Measurements from ENCODE around the gene KIAA0825. TPM values are rescaled to one million over a fixed set of nuclear protein-coding genes. Genes with fewer than 3 reads are reported as not detected.
A peak's percentile ranks its signal among the peaks of the same experiment; 100 is the strongest.

KIAA0825 gene
- total and polyA plus RNA-seq, 8 donors, result 5.1 to 6.9 (median 6.5) TPM

- no peaks in the 10 kb centered on the region for H3K27me3 ChIP-seq
- H3K36me3 ChIP-seq, result no peaks in the 10 kb centered on the region
- H3K9me3 ChIP-seq, result no peaks in the 10 kb centered on the region
- TF ChIP-seq, protein P1, sequence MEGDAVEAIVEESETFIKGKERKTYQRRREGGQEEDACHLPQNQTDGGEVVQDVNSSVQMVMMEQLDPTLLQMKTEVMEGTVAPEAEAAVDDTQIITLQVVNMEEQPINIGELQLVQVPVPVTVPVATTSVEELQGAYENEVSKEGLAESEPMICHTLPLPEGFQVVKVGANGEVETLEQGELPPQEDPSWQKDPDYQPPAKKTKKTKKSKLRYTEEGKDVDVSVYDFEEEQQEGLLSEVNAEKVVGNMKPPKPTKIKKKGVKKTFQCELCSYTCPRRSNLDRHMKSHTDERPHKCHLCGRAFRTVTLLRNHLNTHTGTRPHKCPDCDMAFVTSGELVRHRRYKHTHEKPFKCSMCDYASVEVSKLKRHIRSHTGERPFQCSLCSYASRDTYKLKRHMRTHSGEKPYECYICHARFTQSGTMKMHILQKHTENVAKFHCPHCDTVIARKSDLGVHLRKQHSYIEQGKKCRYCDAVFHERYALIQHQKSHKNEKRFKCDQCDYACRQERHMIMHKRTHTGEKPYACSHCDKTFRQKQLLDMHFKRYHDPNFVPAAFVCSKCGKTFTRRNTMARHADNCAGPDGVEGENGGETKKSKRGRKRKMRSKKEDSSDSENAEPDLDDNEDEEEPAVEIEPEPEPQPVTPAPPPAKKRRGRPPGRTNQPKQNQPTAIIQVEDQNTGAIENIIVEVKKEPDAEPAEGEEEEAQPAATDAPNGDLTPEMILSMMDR (IDR thresholded peaks at IDR 0.05), result no peak
- H3K4me1 ChIP-seq, result no peaks in the 10 kb centered on the region
- intact Hi-C loops (cut with DNase I), result no loop called here
- peak; percentile 85 for ATAC-seq
- DNase-seq, result no peak
- no peak overlapping the region for H3K4me3 ChIP-seq
- H3K27ac ChIP-seq, result no peak overlapping the region
Measured at GRCh38 chr5:94276751-94277150, 341.7 kb downstream of the KIAA0825 start.

DNA sequence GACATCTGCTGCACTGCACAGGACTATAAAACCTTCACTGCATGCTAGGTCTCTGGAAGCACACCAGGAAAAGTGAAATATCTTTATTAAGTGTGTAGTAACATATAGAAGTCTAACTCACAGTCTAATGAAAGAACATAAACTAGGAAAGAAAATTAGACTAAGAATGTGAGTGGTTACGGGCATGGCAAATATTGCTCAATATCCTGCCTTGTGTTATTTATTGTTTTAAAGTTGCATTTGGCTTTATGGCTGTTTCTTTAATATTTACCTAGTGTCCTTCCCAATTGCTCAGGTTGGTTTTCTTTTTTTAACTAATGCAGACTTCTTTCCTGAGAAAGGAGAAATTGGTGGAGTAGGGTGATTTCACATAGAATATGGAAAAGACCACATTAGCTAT lies 342.4 kb downstream of the KIAA0825 start:
- H3K4me1 ChIP-seq, result no peaks in the 10 kb centered on the region
- intact Hi-C loops (cut with DNase I), result no loop called here
- DNase-seq (no peak), ATAC-seq (peak; percentile 24)
- no peaks in the 10 kb centered on the region for H3K36me3 ChIP-seq
- H3K27me3 ChIP-seq, result no peaks in the 10 kb centered on the region
- no peaks in the 10 kb centered on the region for H3K9me3 ChIP-seq
- TF ChIP-seq, protein P1 (IDR thresholded peaks at IDR 0.05), result no peak
- no peak overlapping the region for H3K27ac ChIP-seq
- no peak overlapping the region for H3K4me3 ChIP-seq

DNA sequence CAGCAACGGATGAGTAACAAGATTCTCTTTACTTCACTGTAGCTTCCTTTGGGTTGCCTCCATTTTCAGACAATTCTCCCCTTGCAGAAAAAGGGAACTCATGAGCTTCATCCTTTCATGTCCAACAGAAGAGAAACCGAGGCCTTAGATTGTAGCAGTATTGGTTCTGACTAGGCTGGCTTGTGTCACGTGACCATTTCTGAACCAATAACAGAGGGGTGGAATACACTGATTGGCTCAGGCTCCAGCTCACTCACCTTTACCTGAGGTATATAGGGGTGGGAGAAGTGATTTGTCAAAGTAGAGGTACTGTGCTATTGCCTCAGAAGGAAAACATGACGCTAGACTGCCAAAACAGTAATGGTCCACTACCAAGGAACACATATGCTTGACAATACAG lies 343.7 kb downstream of the KIAA0825 start:
- TF ChIP-seq, protein P1 (IDR thresholded peaks at IDR 0.05), result no peak
- intact Hi-C loops (cut with DNase I), result no loop called here

DNA sequence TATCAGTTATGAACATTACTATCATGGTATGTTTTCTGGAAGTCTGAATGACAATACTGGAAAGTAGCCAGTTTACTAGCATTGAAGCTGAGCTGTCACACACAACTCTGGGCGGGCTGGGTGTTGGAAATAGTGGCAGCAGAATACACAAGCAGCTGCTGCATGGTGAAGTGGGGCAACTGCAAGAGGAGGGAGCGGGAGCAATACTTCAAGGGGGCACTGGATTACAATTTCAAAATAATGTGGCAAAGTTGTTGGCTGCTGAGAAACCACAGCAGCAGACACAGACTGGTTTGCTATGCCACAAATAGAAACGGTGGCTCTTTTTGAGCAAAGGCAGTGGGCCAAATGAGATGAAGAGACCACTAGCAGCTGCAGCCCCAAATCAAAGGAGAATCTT lies 350.2 kb downstream of the KIAA0825 start:
- DNase-seq (peak in 1 of 4 donors; percentile 31), ATAC-seq (peak; percentile 65)
- intact Hi-C loops (cut with DNase I), result no loop called here
- H3K4me3 ChIP-seq, result no peak overlapping the region
- H3K27ac ChIP-seq, result no peak overlapping the region
- H3K36me3 ChIP-seq, result no peaks in the 10 kb centered on the region
- TF ChIP-seq, protein P1 (IDR thresholded peaks at IDR 0.05), result no peak
- no peaks in the 10 kb centered on the region for H3K4me1 ChIP-seq
- no peaks in the 10 kb centered on the region for H3K9me3 ChIP-seq
- H3K27me3 ChIP-seq, result no peaks in the 10 kb centered on the region

More for the DNA sequence above, 343.7 kb downstream of the KIAA0825 start:
- ATAC-seq (no peak), DNase-seq (no peak)
- Histone ChIP-seq H3K27me3 (no peaks in the 10 kb centered on the region), H3K36me3 (no peaks in the 10 kb centered on the region), H3K9me3 (no peaks in the 10 kb centered on the region), H3K4me1 (no peaks in the 10 kb centered on the region), H3K27ac (no peak overlapping the region), H3K4me3 (no peak overlapping the region)

DNA sequence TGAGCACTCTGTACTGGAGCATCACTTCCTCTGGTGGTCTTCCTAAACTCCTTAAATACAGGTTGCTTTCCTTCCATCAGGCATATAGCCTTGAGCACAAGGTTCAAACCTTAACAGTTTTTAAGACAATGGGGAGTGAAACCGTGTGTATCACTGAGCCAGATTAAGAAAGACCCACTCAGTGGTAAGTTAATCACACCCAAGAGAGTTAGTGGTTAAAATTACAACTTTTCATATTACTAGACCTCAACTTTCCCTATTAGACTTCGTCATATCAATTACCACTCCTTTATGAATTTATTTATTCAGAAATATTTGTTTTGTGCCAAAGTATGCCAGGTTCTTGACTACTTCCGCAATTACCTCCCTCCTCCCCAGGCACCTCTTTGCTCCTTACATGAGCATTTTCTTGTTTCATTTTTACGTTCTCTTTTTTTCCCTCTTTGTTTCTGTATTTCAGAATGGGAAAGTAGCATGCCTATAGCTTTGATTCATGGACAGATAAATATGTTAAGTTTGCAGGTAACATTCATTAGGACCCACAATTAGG lies 351.0 kb downstream of the KIAA0825 start:
- intact Hi-C loops (cut with DNase I), result no loop called here
- Histone ChIP-seq H3K4me1 (no peaks in the 10 kb centered on the region), H3K36me3 (no peaks in the 10 kb centered on the region), H3K4me3 (no peak overlapping the region), H3K27ac (no peak overlapping the region), H3K9me3 (no peaks in the 10 kb centered on the region), H3K27me3 (no peaks in the 10 kb centered on the region)
- peak; percentile 69 for ATAC-seq
- DNase-seq, result no peak
- TF ChIP-seq, protein P1 (IDR thresholded peaks at IDR 0.05), result no peak
